K562 (cell line): ENCODE measurements around the gene HOATZ.

ENCODE experiments used
- DACH1 ChIP-seq: fragments of 450-650 bp; IDR thresholded peaks from 2 replicates; pipeline ENCODE4 v1.6.1; 2018; ENCODE audit not compliant: partially characterized antibody
- TF ChIP-seq, protein P1 (sequence below): sonication (generic); formaldehyde crosslinking; IDR thresholded peaks from 2 replicates; pipeline ENCODE4 v1.8.1; 2022; ENCODE audit warnings: missing genetic modification reagents
- TF ChIP-seq, protein P2 (sequence below): sonication (generic); formaldehyde crosslinking; IDR thresholded peaks from 2 replicates; pipeline ENCODE4 v1.8.0; 2022; ENCODE audit warnings: missing genetic modification reagents, mild to moderate bottlenecking, borderline replicate concordance

DNA sequence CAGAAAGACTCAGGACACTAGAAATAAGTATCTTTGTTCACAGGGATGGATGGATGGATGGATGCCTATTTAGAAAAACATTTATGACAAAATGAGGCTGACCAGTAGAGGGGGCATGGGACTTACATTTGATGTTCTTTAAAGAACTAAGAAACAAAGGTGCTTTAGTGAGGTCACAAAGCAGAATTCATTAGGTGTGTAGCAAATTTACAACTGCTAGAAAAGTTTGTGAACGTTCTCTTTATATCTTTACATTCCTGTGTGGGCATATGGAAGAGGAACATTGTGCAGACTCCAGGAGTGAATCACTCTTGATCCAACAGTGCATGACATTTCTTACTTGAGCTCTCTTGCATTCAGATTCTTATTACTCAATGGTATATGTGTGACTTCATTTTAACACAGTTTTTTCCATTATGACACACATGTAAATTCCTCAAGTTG is 71.8 kb downstream of the HOATZ start:
- TF ChIP-seq, protein P1, sequence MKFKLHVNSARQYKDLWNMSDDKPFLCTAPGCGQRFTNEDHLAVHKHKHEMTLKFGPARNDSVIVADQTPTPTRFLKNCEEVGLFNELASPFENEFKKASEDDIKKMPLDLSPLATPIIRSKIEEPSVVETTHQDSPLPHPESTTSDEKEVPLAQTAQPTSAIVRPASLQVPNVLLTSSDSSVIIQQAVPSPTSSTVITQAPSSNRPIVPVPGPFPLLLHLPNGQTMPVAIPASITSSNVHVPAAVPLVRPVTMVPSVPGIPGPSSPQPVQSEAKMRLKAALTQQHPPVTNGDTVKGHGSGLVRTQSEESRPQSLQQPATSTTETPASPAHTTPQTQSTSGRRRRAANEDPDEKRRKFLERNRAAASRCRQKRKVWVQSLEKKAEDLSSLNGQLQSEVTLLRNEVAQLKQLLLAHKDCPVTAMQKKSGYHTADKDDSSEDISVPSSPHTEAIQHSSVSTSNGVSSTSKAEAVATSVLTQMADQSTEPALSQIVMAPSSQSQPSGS (CRISPR knock-in tag) = no peak
- TF ChIP-seq, protein P2, sequence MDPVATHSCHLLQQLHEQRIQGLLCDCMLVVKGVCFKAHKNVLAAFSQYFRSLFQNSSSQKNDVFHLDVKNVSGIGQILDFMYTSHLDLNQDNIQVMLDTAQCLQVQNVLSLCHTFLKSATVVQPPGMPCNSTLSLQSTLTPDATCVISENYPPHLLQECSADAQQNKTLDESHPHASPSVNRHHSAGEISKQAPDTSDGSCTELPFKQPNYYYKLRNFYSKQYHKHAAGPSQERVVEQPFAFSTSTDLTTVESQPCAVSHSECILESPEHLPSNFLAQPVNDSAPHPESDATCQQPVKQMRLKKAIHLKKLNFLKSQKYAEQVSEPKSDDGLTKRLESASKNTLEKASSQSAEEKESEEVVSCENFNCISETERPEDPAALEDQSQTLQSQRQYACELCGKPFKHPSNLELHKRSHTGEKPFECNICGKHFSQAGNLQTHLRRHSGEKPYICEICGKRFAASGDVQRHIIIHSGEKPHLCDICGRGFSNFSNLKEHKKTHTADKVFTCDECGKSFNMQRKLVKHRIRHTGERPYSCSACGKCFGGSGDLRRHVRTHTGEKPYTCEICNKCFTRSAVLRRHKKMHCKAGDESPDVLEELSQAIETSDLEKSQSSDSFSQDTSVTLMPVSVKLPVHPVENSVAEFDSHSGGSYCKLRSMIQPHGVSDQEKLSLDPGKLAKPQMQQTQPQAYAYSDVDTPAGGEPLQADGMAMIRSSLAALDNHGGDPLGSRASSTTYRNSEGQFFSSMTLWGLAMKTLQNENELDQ = no peak
- no peak for TF ChIP-seq DACH1
